Limb (tissue), 2 donors: Measurements from ENCODE around the gene SORCS2.

Experiments
- DNase-seq, 2 donors: peaks; one replicate each; pipeline ENCODE4 v3.0.0-alpha.2; 2016; ENCODE audit errors: extremely low spot score in 2 of 2

Gene SORCS2

DNA sequence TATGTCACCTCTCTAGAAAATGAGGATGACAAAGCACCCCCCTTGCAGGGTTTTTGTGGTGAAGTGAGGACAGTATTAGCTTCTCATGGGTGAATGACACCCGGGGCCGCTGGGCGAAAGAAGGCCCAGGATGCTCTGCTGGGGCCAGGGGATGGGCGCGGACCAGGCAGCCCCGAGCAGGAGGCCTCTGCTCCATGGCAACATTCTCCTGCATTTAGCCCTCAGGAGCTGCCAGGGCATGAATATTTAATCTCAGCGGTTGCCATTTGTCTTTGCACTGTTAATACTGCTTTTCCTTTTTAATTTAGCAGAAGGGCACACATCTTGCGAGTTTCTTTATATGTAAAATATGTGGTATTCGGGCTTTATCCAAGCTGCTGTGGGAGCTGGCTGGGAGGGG is 272.7 kb downstream of the SORCS2 start:
- no peak for DNase-seq

DNA sequence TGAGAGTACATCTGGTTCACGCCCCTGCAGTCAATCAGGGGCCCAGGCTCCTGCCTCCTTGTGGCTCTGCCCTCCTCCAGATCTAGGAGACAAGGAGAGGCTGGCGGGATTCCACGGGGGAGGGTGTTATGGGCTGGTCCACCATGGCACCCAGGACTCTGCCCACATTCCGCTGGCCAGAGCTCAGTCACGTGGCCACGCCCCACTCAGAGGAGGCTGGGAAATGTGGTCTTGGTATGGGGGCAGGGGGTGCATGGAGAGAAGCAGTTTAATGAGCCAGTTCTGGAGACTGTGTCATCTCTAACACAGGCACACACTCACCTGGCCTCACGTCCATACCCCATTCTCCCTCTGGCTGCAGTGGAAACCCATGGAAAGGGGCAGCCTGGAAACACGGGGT is 273.9 kb downstream of the SORCS2 start:
- no peak for DNase-seq

DNA sequence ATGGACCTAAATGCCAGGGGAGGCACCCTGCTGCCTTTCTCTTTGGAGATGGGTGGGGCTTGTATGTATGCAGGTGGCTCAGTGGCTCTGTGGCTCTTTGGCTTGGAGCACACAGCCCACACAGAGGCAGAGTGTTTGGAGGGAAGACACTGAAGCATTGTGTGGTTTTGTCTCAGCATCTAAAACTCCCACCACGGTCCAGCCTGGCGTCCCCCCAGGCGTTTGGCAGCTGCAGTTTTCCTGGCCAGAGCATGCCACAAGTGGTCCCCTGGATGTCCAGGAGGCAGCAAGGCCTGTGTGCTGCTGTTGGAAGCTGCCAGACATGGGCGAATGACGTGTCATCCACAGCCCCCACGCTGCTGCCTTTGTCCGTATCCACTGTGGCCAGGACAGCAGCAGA is 274.6 kb downstream of the SORCS2 start:
- DNase-seq = no peak

DNA sequence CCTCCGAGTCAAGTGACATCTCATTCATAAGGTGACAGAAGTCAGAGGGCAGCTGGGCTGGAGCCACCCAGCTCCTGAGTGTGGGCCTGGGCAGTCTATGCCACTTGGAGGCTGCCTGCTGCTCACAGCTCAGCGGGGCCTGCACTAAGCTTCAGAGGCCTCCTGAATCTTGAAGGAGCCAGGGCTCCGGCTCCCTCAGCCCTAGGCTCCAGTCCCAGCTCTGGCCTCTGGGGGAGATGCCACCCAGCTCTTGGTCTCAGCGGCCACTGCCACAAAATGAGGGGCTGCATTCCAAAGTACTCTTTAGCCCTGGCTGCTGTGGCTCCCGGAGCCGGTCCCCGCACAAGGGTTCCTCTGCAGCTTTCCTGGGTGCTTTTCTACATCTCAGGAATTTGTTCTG is 275.1 kb downstream of the SORCS2 start:
- no peak for DNase-seq

DNA sequence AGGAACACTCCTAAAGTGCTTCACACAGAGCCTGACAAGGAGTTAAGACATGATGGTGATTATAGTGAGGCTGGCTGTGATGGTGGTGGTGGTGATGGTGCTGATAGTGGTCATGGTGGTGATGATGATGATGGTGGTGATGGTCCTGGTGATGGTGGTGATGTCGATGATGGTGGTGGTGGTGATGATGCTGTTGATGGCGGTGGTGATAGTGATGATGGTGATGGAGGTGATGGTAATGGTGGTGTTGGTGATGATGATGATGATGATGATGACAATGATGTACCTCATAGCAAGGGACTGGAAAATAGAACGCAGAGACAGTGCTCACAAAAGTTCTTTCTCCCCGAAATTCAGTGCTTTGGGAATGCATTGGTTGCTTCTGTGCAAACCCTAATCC is 276.7 kb downstream of the SORCS2 start:
- DNase-seq = no peak

DNA sequence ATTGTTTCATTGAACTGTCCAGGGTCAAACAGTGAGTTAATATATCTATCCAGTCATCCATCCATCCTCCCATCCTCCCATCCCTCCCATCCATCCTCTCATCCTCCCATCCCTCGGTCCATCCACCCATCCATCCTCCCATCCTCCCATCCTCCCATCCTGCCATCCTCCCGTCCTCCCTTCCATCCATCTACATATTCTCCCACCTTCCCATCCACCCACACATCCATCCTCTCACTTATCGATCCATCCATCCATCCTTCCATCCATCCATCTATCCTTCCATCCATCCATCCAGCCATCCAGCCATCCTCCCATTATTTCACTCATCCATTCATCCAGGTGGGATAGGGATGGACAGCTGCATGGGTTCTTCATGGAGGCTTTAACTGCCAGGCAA is 277.8 kb downstream of the SORCS2 start:
- DNase-seq = no peak

DNA sequence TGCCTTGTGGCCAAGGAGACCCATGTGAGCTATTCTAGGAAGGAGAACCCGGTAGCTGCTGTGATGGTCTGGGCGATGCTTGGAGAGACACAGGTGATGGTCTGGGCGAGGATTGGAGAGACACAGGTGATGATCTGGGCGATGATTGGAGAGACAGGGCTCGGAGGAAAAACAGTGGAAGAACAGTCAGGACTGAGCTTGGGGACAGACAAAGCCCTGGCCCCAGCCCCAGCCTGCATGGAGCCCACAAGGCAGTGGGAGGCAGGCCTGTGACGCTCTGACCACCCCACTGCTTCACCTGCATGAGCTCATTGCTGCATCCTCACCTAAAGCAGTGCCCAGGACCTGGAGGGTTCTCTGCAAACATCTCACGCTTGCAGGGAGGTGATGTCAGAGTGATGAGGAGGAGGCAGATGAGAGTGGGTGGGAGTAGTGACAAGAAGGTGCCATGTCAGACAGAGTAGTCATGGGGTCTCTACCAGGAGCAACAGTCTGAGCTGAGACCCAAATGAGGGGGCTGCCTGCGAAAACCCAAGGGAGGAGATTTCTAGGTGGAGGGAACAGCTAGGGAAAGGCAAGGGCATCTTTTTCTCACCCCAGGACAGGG is 278.3 kb downstream of the SORCS2 start:
- DNase-seq = no peak

DNA sequence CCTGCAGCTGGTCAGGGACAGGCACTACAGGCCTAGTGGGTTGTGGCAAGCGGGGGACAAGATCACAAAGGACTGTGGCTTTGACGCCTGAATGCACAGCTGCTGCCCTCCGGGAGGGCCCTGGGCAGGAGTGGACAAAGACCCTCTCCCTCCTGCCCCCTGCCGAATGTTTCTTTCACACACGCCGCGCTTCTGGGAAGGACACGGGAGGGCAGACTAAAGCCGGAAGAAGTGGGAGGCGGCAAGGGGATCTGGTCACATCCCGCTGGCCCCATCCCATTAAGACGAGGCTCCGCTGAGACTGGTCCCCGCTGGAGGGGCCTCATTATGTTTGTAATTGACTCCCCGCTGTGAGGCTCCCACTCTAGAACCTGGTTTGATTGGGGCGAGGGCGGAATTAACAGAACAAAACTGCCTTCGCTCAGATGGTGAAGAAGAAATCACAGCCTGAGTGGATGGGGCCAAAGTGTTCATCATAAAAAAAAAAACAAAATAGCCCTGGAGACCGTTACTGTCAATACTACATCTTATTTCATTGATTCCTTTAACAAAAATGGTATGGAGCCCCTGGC is 280.2 kb downstream of the SORCS2 start:
- DNase-seq = peak in 1 of 2 donors; percentile 53

DNA sequence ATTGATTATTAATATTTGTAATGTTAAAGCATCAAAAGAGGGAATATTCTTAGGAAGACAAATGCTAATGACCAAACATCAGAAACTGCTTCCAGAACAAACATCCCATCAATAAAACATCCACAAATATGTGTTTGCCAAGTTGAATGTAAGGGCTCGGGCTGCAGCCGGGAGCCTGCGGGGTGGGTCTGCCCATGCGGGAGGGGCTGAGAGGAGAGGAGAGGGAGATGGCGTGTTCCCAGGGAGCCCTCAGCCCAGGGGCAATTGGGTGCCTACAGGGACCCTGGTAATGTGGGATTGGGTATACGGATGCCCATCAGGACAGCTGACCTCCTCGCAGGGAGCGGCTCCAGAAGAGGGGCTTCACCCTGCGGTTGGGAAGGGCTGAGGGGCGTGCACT is 280.7 kb downstream of the SORCS2 start:
- no peak for DNase-seq

DNA sequence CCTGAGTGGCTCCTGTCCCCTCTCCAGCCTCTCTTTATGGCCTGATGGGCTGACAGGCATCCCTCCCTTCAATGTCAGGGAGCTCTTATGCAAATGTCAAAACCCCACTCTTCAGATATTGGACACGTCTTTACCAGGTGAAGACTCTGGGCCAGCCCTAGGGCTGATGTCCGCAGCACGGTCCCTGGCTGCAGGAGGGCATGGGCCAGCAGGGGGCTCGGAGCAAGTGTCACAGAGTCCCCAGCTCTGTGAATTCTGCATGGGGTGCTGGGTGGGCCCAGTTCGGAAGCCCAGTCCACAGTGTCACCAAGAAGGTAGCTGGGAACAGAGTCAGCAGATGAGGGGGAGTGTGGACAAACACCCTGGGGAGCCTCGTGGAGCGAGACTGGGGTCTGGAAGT is 282.0 kb downstream of the SORCS2 start:
- DNase-seq = no peak

DNA sequence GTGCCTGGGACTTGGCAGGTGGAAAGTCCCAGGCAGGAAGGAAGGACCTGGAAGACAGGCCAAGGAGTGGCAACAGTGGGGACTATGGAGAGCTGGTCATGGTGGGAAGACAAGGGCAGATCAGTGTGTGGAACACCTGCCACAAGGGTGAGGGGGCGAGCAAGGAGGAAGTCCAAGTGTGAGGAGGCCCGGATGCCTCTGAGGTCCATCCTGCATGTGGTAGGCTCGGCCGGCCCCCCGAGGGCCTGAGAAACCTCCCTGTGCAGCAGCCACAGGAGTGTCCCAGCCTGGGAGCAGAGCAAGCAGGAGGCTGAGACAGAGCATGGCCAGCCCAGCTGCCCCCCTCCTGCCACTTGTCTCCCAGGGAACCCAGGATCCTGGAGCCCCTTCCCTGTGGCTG is 282.9 kb downstream of the SORCS2 start:
- no peak for DNase-seq

DNA sequence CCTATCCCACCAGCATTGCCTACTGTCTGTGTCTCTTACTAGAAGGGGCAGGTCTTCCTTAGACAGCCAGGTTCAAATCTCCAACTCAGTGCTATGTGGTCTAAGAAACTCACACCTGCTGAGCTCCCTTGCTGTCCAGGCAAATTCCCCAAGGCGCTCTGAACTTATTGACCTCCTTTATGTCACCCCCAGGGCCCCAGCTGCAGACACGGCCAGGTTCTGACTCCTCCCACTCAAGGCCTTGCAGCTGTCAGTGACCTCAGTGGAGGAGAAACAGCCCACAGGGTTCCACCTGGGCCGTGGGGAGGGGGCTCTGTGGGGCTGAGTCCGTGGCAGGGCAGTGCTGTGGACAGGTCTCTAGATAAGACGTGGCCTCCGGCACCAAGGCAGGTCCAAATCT is 284.5 kb downstream of the SORCS2 start:
- no peak for DNase-seq

DNA sequence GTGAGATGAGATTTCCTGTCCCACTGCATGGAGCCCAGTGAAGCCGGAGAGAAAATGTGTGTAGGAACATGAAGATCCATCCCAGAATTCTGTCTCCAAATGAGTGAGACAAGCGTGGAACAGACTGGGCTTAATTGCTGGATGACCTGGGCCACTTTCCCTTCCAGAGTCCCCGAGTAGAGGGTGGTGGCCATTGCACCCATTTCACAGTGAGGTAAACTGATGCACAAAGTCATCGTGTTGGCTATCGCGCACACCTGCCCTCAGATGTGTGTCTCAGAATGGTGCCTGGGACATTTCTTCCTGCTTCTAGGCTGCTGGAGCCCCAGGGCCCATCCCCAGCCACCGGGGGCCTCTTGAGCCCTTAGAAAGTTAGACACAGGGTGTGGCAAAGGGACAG is 285.4 kb downstream of the SORCS2 start:
- no peak for DNase-seq

DNA sequence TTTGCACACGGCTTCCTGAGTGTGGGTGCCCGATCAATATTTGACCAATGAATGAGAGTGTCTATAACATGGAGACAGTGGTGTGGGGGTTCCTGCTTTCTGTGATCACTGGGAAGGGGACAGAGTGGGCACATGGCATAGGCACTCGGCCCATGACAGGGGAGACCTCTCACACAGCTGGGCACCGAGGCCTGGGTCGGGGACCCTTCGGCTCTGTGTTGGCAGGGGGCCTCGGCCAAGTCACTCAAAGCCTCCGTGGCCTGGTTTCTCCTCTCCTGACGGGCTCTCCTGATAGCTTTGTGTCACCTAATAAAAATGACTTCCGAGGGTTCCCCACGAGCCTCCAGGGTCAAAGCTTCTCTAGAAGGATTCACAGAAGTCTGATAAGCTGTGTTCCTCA is 286.3 kb downstream of the SORCS2 start:
- no peak for DNase-seq

DNA sequence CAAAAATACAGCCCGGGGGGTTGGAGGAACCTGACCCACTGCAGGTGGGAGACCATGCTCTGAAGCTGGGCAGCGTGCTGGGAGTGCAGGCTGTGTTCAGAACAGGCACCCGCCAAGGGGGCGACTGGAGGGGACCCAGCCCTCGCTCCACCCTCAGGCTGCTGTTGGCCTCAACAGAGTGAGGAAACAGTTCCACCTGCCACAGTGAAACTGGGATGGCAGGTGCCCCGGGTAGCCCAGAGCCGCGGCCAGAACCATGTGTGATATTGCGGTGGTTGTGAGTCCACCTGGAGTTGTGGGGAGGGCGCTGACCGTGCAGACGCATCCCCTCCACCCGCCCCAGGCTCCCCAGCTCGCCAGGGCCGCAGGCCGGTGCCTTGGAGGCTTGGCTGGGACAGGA is 288.1 kb downstream of the SORCS2 start:
- no peak for DNase-seq

DNA sequence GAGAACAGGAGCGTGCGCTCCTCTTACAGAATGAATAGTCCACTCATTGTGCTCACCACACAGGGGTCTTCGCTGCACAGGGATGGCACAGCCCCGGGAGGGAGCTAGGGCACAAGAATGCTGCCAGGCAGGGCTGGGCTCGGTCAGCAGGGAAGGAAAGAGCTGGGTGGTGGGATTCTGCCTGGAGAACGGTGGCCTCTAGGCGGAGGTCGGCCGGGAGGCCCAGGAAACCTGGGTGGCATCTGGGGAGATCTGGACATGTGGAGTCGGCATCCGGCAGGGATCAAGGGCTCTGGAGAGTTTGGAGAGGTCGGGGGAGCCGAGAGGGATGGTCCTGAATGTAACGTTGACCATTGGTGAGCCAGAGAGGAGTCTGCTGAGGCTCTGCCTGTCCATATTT is 288.9 kb downstream of the SORCS2 start:
- no peak for DNase-seq

DNA sequence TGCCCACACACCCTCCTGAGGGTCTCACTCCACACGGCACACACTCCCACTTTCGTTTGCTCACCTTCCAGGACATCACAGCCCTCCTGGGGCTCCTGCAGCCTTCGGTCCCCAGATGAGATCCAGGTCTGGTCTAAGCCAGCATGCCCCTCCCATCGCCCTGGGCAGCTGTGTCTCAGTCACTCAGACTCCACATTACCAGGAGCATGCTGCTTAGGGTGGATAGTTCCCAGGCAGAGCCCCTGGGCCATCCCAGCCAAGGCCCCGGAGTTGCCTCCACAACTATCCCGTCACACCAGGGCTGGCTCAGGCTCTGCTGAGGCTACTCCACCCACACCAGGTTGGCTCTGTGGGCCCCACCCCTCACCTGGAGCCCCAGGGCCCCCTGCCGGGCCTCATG is 292.8 kb downstream of the SORCS2 start:
- DNase-seq = no peak

DNA sequence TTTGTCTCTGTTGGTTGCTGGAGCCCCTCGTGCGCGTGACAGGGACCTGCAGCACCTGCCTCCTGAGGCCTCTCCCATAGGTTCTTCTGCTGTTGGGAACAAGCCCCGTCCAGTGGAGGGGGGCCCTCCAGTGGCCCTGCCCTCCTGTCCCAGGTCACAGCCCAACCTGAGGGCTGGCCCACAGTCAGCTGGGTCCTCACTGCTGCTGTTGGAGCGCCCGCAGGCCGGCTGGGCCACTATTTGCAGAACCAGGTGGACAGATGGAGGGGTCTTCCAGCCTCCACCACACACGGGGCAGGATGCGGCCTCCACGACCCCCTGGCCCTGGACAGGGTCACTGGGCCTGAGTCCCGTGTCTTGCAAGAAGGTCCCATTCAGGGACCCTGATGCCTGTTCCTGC is 293.8 kb downstream of the SORCS2 start:
- DNase-seq = no peak

DNA sequence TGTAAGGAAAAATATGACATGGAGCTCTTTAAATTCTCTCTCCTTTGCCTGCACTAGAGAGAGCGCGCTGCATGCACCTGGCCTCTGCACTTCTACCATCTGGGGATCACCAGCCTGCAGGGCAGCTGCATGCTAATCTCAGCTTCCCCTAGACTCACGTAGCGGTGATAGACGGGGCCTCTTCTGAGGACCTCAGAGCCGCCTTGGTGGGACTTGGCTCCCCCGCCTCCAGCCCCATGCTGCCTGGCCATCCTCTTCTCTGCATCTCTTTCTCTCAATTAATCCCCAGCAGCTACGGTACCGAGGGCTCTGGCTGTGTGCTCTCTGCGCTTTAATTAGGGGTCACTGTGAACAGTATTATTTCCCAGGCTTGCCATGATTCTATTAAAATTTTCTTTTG is 295.2 kb downstream of the SORCS2 start:
- no peak for DNase-seq

DNA sequence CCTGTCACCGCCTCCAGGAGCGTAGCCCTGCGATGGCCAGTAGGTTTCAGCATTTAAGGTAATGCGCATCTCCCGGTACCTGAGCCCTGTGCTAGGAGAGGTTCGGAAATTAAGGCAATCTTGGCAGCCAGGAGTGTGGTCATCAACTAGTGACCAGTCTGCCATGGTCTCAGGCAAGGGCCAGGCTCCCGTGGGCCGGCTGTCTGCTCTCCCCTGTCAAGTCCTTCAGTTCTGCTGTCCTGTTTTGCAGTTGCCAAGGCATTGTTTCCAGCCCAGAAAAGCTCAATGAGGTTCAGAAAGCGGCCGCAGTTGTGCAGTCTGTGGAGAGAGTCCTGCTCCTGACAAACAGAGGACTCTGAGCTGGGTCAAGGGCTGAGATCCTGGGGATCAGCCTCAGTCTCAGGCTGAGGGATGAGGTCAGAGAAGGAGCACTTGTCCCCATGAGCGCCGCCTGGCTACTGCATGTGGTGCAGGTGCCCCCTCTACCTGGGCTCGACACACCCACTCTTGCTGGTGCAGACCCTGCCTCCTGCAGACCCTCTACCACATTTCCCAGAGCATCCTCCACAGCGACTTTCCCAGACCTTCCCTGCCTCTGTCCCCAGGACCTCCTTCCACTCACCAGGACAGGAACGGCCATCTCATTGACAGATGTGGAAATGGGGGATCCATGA is 295.8 kb downstream of the SORCS2 start:
- no peak for DNase-seq

DNA sequence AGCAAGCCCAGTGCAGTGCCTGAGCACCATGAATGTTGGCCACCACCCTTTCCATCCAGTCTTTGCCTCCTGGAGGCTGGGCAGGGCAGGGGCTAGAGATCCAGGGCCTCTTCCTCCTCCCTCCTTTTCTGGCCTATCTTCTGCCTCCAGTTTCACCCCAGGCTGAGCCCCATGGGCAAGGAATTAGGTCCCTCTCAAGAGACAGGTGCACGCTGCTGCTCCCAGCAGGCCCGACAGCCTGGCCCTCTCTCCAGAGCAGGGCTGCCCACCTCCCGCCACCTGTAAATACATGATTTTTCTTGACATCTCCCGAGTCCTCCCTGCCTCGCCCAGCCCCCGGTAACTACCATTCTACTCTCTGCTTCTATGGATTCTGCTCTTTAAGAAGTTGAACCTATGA is 299.6 kb downstream of the SORCS2 start:
- DNase-seq = no peak

DNA sequence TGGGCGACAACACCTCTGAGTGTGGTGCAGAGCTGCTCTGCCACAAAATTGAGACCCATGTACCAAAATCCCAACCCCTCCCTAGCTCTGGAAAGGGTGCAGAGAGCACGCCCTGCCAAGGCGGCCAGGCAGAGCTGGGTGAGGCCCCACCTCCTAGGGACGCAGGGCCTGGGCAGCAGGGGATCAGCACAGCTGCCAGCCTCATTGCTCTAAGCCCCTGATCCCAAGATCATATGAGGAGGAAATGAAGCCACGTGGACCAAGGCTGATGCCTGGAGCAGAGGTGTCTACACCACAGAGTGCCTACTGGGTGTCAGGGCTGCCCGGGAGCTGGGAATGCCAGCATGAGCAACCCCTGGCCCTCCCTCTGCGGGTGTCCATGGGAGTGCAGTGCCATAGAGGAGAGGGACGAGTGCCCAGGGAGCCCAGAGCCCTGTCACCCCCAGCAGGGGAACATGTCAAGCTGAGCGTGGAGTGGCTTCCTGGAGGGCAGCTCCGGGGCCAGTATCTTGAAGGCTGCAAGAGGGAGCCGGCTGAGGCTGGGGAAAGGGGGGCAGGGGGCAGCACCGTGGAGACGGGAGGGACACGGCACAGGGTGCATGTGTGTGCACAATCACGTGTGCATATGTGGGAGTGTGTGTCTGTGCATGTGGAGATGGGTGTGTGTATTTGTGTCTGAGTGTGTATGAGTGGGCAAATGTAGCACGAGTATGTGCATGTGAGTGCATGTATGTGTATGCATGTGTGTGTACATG is 306.3 kb downstream of the SORCS2 start:
- DNase-seq = no peak

DNA sequence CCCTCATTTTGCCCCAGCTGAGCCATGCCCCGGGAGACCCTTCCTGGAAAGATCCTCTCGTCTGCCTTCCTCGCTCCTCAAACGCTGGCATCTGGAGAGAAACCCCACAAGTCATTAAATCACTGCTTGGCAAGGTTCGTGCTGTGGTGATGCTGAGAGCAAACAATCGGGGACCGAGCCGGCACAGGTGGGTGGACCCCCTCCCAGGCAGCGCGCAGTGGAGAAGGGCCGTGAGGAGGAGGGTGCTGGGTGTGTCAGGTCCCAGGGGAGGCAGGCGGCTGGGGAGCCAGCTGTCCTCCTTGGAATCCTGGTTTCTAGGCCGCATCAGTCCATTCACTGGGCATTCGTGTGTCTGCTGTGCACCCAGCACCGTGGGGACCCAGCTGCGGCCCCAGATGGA is 307.3 kb downstream of the SORCS2 start:
- no peak for DNase-seq
